ENCODE measurements around the gene UGDH.

Gene UGDH

GRCh38 chr4:39458505-39459300, 68.5 kb downstream of the UGDH start, which contains the start of the genes LIAS and RPL9:
LIAS (plus strand) TSS chr4:39459056; CDS start chr4:39459118, 62 bp downstream.
RPL9 (minus strand) TSS chr4:39458922; CDS start chr4:39458439, 483 bp downstream.
- ChIA-PET POLR2A (interaction anchor here (0.5 to 3.0 kb wide), 11 partner anchors 11 to 600 kb away, joined by 3 to 14 read pairs (median 3); partner anchors contain the start of genes SMIM14, UBE2K and UGDH), CTCF (interaction anchor here (2.3 kb wide), 1 partner anchor 11 kb away, joined by 8 read pairs; no protein-coding TSS in a partner anchor)
- Histone ChIP-seq H3K4me1 (ENCODE audit: control insufficient read depth, insufficient read depth, low read length) (no peaks in the 10 kb centered on the region), H3K4me3 (ENCODE audit: low read depth, low read length) (peak within 1 kb of the TSS; percentile 83), H3K9me3 (ENCODE audit: control insufficient read depth, insufficient read depth, low read depth, low read length) (no peaks in the 10 kb centered on the region), H3K27ac (ENCODE audit: extremely low read depth, low read depth, low read length) (peak within 1 kb of the TSS; percentile 96), H3K36me3 (ENCODE audit: control insufficient read depth in 2 of 2, insufficient read depth in 1 of 2, low read length in 2 of 2) (peaks cover 18 to 69% of the 10 kb centered on the region in 2 experiments; a peak in 2 of 3 replicates)
- TF ChIP-seq ZNF18 (tag by site-specific recombination; IDR thresholded peaks at IDR 0.05), result no peak
- TF ChIP-seq PRDM4 (tag by site-specific recombination; IDR thresholded peaks at IDR 0.05), result peak; percentile 70; the same call in 1 of the 2 replicates
- TF ChIP-seq ZBTB7A (tag by site-specific recombination; IDR thresholded peaks at IDR 0.05; ENCODE audit: low read depth), result 0 out of 2 replicates have a peak, but pooled peaks have one; percentile 51
- no peak for TF ChIP-seq ZSCAN4 (tag by site-specific recombination; IDR thresholded peaks at IDR 0.05)
- TF ChIP-seq ZBTB20 (tag by site-specific recombination; IDR thresholded peaks at IDR 0.05), result peak; percentile 96
- no peak for TF ChIP-seq ZNF292 (tag by site-specific recombination; IDR thresholded peaks at IDR 0.05; ENCODE audit: borderline replicate concordance, low read depth)
- no peak for TF ChIP-seq ZNF624 (tag by site-specific recombination; IDR thresholded peaks at IDR 0.05)
- peak; percentile 88 for TF ChIP-seq PRDM10 (tag by site-specific recombination; IDR thresholded peaks at IDR 0.05)
- TF ChIP-seq ZNF112 (tag by site-specific recombination; IDR thresholded peaks at IDR 0.05), result no peak
- TF ChIP-seq KLF9 (tag by site-specific recombination; IDR thresholded peaks at IDR 0.05; ENCODE audit: low read depth), result no peak
- TF ChIP-seq KLF17 (tag by site-specific recombination; IDR thresholded peaks at IDR 0.05), result no peak
- TF ChIP-seq ZNF639 (tag by site-specific recombination; IDR thresholded peaks at IDR 0.05), result peak; percentile 20; the same call in 1 of the 2 replicates
- peak; percentile 66; the same call in 1 of the 2 replicates for TF ChIP-seq ZNF324 (tag by site-specific recombination; IDR thresholded peaks at IDR 0.05)
- TF ChIP-seq TRIM28 (IDR thresholded peaks at IDR 0.05; ENCODE audit: borderline replicate concordance, low read length), result no peak
- TF ChIP-seq ZNF561 (tag by site-specific recombination; IDR thresholded peaks at IDR 0.05; ENCODE audit: borderline replicate concordance), result no peak
- TF ChIP-seq ZNF518A (tag by site-specific recombination; conservative IDR thresholded peaks at IDR 0.05; ENCODE audit: low read depth), result no peak
- no peak for TF ChIP-seq ZNF433 (tag by site-specific recombination; IDR thresholded peaks at IDR 0.05; ENCODE audit: low read depth)
- no peak for TF ChIP-seq HOXD13 (CRISPR knock-in tag; IDR thresholded peaks at IDR 0.05; ENCODE audit: borderline replicate concordance)
- TF ChIP-seq ZNF548 (tag by site-specific recombination; IDR thresholded peaks at IDR 0.05), result no peak
